Fibroblast of skin of left biceps (primary cell): ENCODE results near the gene BUD13.
A peak's percentile ranks its signal among the peaks of the same experiment; 100 is the strongest.
"Not testable (repeated sequence)": the region's sequence is repeated elsewhere in the genome, so short reads cannot be mapped to it uniquely, and the experiment has no call there.

Source experiments
- DNase-seq, 2 experiments: peaks; one replicate each; pipeline ENCODE4 v3.0.0-alpha.2; 2013; ENCODE audit warnings: low read depth in 2 of 2

Gene BUD13

DNA sequence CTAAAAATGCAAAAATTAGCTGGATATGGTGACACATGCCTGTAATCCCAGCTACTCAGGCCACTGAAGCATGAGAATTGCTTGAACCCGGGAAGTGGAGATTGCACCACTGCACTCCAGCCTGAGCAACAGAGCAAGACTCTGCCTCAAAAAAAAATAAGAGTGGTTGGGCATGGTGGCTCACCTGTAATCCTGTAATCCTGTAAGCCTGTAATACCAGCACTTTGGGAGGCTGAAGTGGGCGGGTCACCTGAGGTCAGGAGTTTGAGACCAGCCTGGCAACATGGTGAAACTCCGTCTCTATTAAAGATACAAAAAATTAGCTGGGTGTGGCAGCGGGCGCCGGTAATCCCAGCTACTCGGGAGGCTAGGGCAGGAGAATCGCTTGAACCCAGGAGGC lies 16.7 kb downstream of the BUD13 start:
- not testable (repeated sequence) for DNase-seq

DNA sequence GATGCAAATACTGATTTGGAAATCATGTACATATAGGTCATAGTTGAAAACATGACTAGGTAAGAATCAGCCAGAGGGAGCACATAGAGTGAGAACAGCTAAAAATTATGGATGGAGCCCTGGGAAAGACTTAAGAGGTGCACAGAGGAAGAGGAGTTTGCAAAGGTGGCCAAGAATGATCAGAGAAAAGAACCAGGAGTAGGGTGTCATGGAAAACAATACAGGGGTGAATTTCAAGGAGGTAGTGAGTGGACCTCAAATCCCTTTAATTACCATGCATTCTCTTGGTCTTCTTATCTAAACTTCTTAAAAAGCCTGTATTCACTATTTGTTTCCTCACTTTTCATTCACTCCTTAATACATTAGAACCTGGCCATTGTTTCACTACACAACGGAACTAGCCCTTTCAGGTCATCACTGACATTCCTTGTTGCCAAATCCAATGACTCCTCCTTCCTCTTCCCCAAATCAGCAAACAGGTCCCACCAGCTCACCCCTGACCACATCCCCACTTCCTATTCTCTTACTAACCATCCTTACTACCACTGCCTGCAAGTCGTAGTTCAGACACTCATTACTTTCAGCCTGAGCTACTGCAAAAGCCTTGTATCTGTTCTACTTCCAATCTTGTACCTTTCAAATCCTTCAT lies 22.6 kb downstream of the BUD13 start:
- no peak for DNase-seq

DNA sequence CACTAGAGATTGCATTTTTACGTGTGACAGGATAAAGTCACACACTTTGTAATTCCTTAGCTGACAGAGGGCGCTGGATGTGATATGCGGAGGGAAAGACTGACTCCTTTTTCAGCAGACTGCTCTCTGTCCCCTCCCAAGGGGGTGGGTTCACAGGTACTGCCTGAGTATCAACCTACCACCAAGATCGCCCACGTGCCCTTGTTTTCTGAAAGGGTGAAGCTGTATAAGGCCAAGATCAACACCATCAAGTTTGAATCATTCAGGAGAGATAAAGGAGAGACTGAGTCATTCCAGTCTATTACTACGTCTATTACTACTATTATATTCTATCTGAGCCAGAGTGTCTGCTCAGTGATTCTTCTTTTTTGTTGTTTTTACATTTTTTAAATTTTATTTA lies 30.7 kb downstream of the BUD13 start:
- DNase-seq, result no peak

DNA sequence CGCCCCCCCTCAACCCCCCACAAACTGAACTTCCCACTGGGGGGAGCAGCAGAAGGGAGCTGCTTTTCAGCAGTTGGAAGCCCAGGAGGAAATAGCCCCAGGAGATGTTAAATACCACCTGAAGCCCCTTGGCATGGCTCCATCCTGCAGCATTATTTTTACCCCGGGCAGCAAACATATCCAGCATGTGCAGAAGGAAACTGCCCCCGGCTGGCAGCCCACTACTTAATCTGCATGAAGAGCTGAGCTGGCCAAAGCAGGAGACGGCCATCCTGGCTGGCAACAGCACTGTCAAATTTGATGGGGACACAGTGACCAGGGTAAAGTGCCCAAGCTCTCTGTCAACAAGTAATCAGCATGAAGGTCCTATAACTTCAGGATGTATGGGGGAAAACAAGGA lies 32.0 kb downstream of the BUD13 start:
- no peak for DNase-seq

DNA sequence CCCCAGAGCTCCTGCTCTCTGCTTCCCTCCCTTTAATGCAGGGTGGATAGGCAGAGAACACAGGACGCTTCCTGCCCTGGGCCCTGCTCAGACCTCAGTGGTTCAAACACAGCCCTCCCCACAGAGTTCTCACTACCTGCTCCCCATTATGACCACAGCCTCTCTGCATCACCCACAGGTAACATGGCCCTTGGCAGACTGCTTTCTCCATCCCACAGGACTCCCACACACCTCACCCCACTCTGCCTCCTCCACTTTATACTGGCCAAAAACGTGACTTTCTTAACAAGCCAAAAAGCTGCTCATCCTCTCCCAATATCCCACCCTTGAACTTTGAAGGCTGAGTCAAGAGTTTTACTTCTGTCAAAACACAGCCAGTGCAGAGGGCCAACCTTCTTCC lies 33.8 kb downstream of the BUD13 start:
- no peak for DNase-seq

DNA sequence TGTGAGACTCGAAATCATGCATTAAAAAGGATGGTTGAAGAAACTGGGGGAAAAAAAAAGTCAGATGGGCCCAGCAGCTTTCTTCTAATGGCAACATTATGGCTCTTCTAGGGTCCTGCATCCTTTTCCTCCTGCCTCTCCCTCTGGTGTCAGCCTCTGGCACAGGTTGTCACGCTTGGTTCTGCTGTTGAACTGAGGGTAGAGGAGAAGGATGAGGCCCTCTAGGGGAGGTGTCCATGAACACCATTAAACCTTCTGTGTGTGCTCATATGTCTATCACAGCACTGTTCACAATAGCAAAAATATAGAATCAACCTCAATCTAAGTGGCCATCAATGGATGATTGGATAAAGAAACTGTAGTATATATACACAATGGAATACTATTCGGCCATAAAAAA lies 36.0 kb downstream of the BUD13 start:
- DNase-seq, result no peak

DNA sequence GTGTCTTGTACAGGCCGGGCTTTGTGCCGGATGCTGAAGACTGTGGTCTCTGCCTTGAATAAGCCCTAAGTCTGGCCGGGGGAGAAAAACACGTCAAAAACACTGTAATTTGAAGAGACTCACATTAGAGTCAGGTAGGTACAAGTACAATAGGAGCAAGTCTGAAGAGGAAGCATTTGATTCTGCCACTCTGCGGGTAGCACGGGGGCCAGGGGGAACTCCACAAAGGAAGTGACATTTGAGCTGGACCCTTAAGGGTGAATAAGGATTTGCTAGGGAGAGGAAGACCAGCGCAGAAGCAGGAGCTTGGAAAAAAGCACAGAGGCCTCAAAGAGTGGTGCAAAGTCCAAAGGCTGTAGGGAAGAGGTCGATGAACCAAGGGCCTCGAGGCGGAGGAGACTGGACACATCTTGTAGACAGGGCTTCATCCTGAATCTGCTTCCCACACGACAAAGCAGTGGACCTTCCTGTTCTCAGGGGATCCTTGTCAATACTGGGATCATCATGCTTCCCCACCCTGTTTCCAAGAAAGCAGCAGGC lies 38.7 kb downstream of the BUD13 start:
- DNase-seq, result no peak

DNA sequence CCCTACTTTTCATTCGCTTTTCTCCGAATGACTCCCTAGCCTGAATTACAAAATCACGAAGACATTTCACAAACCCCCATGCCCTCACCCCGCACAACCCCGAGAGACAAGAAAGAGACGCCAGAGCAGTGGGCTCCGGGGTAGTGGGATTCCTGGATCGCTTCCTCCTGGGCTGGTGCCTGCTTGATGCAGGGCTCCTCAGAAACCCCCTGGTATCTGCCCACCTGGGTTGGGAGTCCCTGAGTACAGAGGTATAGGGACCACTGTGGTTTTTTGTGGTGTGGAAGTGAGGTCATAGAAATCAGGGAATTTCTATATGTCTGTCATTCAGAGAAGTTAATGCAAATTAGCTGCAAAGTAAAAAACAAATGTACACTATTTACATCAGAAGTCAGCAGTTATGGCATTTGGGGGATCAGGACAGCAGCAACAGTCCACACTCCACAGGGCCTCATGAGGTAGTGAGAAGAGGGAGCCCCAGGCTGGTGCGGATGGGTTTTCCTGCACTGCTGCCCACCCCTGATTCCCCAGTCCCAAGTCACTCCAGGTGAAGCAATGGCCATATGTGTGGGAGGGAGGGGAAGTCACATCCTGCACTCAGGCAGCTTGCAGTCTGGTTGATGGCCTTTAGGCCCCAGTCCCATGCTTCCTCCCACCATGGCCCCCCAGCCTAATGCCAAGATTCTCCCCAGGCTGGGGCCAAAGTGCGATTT lies 39.6 kb downstream of the BUD13 start:
- DNase-seq, result no peak

DNA sequence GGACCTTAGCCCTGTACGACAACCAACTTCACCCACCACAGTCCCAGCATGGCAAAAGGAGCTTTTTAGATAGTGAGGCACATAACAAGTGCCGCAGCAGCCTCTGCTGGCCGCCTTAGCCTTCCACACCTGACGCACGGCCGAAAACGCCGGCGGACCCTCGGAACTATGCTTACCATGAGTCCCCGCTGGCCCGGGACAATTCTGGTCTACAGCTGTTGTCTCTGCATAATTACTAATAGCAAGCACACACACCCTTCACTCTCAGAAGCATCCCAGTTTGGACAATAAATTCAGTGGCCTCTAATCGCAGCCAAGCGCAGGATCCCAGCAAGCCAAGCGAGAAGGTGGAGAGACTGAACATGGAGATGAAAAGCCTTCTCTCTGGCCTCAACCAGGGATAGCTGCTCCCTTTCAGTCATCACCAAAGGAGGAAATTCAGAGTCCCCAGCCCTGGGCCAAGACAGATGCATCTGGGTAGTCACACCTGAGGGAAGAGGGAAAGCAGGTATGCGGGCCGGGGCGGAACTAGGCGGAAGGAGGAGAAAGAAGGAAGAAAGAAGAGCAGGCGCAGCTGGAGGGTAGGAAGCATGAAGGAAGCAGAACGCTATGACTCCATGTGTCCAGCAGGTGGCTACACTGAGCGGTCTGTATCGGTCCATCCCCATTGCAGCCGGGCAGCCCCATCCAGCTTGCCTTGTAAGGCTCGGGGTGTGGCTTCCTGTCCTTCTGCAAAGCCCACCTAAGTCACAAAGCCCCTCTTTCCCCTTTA lies 40.3 kb downstream of the BUD13 start:
- DNase-seq, result peak; percentile 9 to 12

DNA sequence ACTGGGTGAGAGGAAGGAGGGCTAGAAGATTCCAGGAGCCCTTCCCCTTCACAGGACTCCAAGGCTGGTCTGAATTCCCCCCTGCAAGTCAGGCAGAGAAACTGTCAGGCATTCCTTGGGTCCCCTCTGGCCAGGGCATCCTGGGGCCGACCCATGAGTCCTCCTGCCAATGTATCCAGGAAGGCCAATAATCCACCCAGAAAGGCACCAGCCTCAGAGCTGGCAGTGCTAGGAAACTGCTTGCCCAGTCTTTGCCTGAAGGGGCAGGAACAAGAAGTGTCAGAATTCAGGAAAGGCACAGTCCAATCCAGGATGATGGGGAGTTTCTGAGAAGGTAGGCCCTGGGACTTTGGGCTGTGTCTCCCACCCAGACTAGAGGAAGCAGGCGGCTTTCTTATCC lies 41.0 kb downstream of the BUD13 start:
- DNase-seq, result no peak

DNA sequence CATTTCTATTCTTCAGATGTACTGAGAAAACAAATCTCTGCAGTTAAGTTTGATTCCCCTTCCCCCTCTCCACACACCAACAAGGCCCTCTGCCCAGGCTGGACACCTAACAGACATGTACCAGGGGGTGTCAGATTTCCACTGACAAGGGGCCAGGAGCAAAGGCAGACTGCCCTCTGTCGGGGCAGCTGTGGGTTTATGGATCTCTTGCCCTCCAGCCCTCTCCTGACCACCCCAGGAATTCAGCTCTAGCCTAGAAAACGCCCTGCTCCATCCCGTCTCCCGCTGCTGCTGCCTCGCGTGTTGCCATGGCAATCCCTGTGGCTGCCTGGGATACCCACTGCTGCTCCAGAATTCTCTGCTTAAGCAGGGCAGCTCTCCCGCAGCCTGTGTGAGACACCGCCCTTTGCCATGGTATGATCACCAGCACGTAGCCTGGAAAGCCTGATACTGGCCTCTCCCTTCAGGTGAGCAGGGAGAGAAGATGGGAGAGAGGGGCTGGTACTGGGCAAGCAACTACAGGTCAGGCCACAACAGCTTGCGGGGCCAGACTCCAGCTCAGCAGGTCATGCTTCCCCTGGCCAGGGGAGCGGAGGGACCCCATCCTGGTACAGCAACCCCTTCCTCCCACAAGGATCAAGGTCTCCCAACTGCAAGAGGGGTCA lies 41.6 kb downstream of the BUD13 start:
- peak in 1 of 2 experiments; percentile 3 for DNase-seq

DNA sequence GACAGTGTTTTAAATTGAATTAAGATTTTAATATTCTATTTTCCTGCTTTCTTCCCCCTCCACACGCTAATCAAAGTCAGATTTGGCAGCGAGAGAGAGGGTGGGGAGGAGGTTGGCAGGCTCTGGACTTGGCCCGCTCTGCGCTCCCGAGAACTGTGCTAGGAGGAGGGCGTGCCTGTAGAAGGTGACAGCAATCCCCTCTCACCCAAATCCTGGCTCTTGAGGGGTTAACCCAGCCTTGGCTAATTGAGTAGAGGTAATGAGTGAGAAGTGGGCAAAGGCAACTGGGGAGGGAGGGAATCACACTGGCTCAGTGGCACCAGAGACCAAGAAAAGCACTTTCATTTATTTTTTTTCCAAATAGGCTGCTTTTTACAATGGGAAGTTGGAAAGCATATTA lies 42.2 kb downstream of the BUD13 start:
- DNase-seq, result no peak

DNA sequence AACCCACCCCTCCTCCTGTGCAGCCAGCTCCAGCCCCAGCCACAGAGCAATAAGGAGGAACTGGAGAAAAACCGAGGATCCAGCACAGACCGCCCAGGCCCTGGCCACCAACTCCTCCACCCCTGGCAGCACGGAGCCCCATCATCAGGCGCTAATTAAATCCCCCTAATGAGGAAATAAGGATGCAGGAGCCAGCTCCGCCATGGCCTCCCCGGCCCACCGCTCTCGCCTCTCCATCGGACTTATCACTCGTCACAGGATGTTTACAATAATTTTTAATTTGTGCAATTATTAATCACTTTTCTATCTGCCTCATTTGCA lies 42.6 kb downstream of the BUD13 start:
- DNase-seq, result no peak

DNA sequence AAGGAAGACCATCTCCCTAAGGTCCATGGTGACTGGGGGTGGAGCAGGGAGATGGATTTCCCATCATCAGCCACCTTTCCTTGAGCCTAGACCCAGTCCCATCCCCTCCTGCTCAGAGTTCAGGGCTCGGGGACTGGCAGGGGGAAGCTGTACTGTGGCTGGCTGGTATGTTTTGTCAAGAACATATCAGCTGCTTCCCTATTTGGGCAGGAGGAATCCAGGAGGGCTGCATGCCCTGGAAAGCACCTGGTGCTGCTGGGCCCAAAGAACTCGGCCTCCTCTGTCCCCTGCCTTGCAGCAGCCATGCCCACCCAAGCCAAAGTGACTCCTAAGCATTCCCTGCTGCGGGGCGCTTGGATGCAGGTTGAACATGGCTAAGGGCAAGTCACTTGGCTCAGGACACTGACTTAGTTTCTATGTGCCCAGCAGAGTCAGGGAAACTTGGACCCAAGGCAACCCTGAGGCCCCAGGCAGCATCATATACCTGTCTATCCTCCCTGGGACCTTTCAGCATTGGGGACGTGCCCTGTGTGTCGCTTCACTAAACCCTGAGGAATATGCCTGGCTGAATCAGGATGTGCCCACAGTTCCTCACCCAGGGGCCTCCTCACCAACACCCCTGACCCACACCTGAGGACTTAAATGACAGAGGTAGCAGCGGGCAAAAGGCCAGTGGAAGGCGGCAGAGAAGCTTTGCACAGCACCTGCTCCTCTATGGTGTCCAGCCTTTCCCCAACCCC lies 43.1 kb downstream of the BUD13 start:
- no peak for DNase-seq

DNA sequence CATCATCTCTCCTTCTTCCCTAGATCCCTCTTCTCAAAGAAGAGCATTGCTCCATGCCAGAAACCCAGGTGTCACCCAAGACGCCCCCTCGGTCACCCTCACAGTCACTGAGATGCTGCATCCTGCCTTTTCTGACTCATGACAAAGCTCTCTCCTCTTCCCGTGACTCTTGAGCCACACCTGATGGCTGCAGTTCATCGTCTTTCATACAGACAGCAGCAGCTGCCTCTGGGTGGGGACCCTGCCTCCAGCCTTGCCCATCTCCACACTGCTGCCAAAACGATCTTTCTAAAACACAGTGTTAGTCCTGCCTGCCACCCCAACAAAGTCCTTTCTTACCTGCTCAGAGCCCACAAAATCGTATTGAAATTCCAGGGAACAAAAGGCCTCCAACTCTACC lies 44.8 kb downstream of the BUD13 start:
- no peak for DNase-seq

DNA sequence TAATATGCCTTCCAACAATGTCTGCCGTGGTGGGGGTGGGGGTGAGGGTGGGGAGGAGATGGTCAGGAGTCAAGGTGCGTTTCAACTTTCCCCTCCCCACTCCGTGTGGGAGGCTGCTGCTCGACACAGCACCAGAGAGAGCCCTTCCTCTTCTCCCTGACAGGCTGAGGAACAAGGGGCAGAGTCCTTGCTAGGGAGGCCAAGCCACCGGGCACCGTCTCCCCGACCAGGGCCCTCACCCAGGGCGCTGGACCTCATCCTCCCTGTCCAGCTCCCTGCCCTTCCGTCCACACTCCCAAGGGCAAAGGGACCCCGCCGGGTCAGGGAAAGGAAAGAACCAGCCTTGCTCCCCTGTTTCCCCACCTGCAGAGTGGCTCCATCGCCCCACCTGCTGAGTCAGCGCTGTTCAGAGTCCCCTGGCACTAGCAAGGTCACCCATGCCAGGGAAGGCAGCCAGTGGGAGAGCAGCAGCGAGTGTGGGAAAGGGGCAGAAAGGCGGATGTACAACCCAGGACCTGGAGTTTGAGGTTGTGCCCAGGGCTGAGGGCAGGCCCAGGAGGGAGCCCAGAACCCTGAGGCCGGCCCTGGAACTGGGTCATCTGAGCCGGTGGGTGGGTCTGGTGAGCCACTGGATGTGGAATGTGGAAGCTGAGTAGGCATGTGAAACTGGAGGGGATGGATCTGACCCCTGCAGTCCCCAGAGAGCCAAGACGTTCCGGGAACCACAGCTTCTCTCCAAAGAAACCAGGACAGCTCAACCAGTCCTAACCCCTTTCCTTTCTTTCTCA lies 47.2 kb downstream of the BUD13 start:
- DNase-seq, result peak; percentile 4 to 6

DNA sequence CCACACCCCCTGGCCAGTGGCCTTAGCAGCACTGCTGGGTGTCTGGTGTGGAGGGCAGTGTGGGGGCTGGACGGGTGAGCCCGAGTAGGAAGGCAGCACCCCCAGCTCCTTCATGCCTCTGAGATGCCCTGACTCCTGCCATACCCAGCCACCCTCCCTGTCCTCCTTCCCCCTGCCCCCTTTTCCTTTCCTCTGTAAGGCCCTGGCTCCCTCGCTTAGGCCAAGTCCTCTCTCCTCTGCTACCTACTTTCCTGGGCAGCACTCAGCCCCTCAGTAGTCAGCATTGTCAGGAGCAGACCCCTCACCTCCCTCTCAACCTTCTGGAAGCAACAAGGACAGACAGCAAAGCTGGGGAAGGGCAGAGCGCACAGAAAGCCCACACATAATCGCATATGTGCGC lies 48.0 kb downstream of the BUD13 start:
- DNase-seq, result no peak

DNA sequence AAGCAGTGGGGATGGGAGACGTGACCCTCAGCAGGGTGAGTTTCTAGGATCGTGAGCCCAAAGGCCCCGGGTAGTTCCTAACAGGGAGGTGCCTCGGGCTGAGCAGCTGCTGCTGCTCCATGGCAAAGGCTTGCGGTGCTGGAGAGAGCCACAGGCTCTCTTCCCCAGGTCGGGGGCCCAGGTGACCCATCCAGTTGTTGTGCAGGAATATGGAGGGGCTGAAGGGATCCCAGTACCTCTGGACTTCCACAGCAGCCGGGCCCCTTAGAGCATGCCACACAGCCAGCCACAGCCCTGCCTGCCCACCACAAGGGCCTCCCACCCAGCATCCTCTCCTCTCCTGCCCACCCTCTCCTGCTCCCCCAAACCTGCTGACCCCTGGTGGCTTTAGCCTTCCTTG lies 49.3 kb downstream of the BUD13 start:
- DNase-seq, result no peak

DNA sequence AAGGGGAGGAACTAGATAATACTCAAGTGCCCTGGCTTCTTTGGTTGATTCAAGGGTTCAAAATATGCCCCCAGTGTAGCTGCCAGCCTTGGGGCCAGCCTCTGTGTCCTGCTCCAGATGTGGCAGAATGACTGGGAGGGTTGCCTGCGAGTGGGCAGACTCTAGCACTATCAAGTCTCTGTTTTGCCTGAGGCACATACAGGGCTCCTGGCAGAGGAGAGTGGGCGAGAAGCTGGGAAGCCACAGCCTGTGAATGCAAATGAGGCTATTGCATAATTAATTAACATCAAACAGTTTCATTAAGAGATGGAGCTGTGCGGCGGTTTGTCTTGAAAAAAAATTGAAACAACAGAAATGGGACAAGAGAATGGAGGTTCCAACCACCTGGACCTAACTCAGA lies 50.8 kb downstream of the BUD13 start:
- DNase-seq, result no peak

DNA sequence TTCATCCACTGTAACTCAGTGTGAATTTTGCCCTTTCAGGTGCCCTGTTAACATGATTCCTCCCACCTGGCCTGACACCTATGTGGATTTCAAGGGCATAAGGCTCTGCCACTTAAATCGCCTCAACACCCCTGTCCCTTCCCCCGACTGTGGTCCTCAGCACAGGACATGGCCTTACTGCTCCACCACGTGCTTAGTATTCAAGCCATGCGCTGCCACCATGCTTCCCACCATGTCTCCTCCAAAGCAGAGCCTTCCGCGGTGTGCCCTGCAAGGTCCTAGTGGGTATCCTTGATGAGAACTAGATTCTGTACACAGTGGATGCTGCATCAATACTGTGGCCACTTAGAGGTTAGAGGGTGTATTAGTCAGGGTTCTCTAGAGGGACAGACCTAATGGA lies 51.9 kb downstream of the BUD13 start:
- DNase-seq, result no peak

DNA sequence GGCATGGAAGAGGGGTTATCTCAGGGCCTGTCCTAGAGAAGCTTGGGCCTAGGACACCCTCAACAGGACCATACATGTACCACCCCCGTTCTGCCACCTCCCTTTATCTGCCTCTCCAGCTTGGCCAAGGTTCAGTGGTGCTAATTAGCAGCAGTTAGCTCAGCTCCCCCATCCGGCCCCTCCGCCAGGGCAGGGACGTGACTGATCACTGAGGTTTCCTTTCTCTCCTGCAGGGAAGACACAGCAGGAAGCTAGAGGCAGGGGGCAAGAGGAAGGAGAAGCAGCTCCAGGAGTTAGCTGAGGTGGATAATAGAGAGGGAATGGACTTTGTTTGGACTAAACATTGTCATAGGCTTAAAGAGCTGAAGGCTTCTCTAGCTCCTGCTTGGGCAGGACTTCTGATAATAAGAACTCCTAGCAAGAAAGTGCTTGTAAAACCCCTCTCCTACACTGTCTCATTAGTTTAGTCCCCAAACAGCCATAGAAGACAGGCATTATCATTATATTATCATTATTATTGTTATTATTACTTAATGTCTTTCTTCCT lies 53.8 kb downstream of the BUD13 start:
- no peak for DNase-seq
